ENCODE data around the gene MYO18B.

DNA sequence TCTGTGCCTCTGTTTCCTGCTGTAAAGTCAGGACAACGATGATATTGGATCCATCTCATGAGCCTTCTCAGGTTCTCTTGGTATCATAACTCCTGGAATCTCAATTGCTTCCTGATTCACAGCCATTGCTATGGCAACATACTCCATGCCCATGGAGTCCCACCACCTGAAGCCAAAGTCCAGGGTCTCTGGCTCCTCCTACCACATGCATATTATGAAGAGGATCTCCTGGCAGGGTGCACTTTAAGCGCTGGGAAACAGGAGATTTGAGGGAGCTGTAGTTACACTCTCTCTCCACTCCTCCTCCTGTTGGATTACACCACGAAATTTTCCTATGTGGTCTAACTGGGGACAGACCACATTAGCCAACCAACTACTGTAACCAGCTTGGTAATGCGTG, 296.4 kb downstream of the MYO18B start:
- no peak for TF ChIP-seq YY1 (IDR thresholded peaks at IDR 0.05; ENCODE audit: insufficient read depth, insufficient read length)
- TF ChIP-seq SUZ12 (IDR thresholded peaks at IDR 0.05; ENCODE audit: extremely low read depth, insufficient read depth, insufficient read length): no peak
- TF ChIP-seq ZNF274 (IDR thresholded peaks at IDR 0.05; ENCODE audit: low read depth, low read length): no peak
